ENCODE data around the gene GTF2IRD1.
A peak's percentile ranks its signal among the peaks of the same experiment; 100 is the strongest.
"Not testable (repeated sequence)": the region's sequence is repeated elsewhere in the genome, so short reads cannot be mapped to it uniquely, and the experiment has no call there.

GTF2IRD1 gene

GRCh38 chr7:74470504-74470903, 16.8 kb downstream of the GTF2IRD1 start:
- no peak for DNase-seq (ENCODE audit: low spot score)

- DNase-seq (ENCODE audit: low spot score): no peak
Observed at GRCh38 chr7:74473116-74473515, 19.4 kb downstream of the GTF2IRD1 start.

GRCh38 chr7:74474271-74474865, 20.7 kb downstream of the GTF2IRD1 start:
- DNase-seq (ENCODE audit: low spot score): no peak

DNA sequence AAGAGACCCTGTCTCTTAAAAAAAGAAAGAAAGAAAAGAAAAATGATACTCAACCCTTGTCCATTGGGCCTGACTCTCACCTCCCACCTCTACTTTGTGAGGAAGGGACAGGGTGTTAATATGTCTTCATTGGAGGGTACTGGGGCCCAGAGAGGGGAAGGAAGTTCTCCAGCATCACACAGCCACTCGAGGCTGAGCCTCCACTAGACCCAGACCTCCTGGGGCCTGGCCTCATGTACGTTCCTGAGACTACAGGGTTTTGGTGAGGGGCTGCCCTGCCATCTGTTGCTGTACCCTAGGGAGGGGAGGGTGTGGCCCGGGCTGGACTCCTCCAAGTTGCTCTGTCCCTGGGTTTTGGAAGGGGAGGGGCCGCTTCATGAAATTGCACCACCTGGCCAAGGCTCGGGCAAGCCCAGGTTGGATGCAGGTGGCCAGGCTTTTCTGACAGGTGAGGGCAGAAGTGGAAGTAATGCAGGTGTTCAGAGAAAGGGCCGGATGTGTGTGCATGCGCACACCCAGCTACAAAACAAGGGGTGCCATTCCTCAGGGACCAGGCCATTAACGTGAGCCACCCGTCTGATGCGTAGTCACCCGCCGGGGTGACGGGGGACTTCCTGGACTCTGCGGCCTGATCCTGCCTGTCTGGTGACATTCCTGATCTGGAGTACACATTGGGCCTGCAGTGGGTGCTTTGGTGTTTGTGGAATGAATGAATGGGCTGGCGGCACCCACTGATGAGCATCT, 21.7 kb downstream of the GTF2IRD1 start:
- DNase-seq (ENCODE audit: low spot score): no peak

DNA sequence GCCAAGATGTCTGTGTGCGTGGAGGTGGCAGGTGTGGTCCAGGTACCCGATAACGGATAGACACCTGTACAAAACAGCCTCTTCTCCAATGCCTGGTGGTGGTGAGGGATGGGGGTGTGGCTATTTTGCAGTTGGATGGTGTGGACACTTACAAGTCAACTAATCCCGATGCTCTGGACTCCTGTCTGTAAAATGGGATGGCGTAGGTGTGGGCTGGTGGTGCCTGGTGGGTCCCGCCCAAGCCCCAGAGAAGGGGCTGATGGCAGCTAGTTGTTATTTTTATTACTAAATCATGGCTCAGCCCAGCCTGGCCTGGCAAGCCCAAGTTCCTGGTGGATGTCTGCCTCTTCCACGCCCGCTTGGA, 22.3 kb downstream of the GTF2IRD1 start:
- no peak for DNase-seq (ENCODE audit: low spot score)

DNA sequence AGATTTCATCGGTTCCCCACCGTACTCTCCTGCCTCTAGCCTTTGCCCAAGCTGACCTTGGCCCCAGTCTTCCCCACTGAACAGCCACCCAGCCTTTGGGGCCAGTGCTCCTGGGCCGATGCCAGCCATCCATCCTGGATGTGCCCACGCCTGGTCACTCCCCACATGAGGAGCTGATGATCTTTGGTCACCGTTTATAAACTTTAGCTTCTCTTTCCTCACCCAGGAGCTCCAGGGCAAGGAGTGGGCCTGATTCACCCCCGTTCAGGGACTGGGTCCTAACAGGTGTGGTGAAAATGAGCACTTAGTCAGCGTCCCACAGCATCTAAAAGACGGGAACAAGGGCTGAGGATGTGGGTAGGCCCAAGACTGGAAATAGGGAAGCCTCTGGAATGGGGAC, 22.9 kb downstream of the GTF2IRD1 start:
- DNase-seq (ENCODE audit: low spot score): no peak

DNA sequence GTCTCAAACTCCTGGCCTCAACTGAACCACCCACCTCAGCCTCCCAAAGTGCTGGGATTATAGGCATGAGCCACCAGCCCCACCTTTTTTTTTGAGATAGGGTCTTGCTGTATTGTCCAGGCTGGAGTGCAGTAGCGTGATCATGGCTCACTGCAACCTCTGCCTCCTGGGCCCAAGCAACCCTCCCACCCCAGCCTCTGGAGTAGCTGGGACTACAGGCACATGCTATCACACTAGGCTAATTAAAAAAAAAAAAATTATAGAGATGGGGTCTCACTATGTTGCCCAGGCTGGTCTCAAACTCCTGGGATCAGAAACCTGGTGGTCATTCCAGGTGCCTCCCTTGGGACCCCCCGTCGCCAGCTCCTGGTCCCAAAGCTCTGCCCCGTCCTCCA, 25.0 kb downstream of the GTF2IRD1 start:
- no peak for DNase-seq (ENCODE audit: low spot score)

- DNase-seq (ENCODE audit: low spot score): no peak
Observed at GRCh38 chr7:74479066-74479781, 25.5 kb downstream of the GTF2IRD1 start.

- peak; percentile 93 for DNase-seq (ENCODE audit: low spot score)
Observed at GRCh38 chr7:74479961-74480829, 26.5 kb downstream of the GTF2IRD1 start.

- no peak for DNase-seq (ENCODE audit: low spot score)
Observed at GRCh38 chr7:74480861-74481417, 27.2 kb downstream of the GTF2IRD1 start.

DNA sequence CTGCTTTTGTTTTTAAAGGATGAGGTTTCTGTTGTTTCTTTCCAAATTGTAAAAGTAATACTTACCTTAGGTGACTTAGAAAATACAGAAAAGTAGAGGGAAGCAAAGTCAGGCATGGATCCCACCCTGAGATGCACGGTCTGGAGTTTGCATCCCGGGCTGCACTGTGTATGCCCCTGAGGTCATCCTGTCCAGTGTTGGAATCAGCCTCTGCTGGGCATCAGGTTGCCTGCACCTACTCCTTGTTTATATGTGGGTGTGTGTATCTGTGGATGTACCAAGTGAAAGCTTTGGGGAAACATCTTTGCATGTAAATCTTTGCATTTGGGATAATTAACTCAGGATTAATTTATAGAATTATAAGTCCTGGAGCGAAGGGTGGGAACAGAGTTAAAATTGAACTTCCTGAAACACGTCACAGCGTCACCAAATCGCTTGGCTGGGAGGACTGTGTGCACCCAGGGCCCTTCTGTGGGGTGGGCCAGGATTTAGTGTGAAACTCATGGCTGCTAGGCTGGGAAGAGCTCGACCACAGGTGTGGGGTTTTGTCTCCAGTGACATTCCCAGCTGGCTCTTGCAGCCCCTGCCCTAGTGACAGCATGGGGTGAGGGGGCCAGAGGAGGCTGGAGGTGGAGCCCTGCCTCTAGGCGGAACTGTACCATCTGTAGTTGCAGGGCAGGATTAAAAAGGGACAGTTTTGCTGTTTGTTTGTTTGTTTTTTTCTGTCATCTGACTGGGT, 27.9 kb downstream of the GTF2IRD1 start:
- DNase-seq (ENCODE audit: low spot score): no peak

DNA sequence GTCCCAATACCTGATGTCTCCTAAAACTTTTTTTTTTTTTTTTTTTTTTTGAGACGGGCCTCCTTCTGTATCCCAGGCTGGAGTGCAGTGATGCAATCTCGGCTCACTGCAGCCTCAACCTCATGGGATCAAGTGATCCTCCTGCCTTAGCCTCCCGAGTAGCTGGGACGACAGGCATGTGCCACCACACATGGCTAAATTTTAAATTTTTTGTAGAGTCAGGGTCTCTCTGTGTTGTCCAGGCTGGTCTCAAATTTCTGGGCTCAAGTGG, 28.4 kb downstream of the GTF2IRD1 start:
- DNase-seq (ENCODE audit: low spot score): no peak

GRCh38 chr7:74482629-74483401, 29.1 kb downstream of the GTF2IRD1 start:
- no peak for DNase-seq (ENCODE audit: low spot score)

GRCh38 chr7:74483402-74484336, 30.0 kb downstream of the GTF2IRD1 start:
- DNase-seq (ENCODE audit: low spot score): no peak

GRCh38 chr7:74485611-74486010, 31.9 kb downstream of the GTF2IRD1 start:
- DNase-seq (ENCODE audit: low spot score): no peak

DNA sequence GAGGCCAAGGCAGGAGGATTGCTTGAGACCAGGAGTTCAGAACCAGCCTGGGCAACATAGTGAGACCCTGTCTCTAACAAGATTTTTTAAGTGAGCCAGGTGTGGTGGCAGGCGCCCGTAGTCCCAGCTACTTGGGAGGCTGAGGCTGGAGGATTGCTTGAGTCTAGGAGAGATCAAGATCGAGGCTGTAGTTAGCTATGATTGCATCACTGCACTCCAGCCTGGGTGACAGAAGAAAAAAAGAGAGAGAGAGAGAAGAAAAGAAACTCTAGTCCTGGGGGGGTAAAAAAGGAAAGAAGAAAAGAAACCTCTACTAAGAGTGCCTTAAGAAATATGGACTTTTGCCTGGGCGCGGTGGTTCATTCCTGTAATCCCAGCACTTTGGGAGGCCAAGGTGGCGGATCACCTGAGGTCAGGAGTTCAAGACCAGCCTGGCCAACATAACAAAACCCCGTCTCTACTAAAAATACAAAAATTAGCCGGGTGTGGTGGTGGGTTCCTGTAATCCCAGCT, 34.9 kb downstream of the GTF2IRD1 start:
- not testable (repeated sequence) for DNase-seq (ENCODE audit: low spot score)

DNA sequence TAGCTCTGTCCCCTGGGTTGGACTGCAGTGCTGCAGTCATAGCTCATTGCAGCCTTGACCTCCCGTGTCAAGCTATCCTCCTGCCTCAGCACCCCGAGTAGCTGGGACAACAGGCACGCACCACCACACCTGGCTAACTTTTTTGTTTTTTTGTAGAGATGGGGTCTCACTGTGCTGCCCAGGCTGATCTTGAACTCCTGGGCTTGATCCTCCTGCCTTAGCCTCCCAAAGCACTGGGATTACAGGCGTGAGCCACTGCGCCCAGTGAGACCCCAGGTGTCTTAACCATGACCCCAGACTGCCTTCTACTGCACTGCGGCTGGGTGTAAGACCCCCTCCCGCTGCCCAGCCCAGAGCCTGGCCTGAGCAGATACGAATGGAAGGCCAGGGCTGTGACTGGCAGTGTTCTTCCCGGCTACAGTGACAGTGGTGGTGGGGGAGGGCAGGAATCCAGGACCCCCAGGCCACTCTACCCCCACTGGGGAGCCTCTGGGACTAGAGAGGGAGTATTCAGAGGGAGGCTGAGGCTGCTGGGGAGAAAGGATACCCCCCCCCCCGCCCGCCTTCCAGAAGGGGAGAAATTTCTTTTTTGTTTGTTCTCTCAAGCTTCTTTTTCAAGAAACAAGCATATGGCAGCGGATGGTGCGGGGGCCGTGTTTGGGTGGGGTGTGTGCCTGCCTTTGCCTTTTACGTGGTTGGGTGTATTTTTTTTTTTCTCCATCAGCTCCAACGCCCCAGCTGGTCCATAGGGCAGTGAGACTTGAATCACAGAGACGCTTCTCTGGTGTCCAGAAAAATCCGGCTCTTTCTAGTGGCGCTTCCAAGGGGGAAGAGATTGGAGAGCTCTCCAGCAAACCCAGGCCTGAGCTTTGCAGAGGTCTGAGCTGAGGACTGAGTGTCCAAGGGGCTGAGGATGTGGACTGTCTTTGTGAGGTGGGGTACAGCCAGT, 36.6 kb downstream of the GTF2IRD1 start:
- DNase-seq (ENCODE audit: low spot score): no peak

DNA sequence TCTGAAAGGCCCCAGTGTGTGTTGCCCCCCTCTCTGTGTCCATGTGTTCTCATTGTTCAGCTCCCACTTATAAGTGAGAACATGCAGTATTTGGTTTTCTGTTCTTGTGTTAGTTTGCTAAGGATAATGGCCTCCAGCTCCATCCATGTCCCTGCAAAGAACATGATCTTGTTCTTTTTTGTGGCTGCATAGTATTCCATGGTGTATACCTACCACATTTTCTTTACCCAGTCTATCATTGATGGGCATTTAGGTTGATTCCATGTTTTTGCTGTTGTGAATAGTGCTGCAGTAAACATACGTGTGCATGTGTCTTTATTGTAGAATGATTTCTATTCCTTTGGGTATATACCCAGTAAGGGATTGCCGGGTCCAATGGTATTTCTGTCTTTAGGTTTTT, 37.8 kb downstream of the GTF2IRD1 start:
- DNase-seq (ENCODE audit: low spot score): not testable (repeated sequence)
